ENCODE results near the gene TSKS.

TSKS gene

GRCh38 chr19:49763230-49763629 lies at the start of gene TSKS:
Gene TSKS, minus strand, starts transcription at chr19:49763306. Its CDS starts 59 bp downstream, at chr19:49763247.
- no peak for DNase-seq

- no peak for DNase-seq
Measured at GRCh38 chr19:49812452-49812996, 49.4 kb upstream of the TSKS start.

- no peak for DNase-seq
Measured at GRCh38 chr19:49811328-49811727, 48.2 kb upstream of the TSKS start.

GRCh38 chr19:49809941-49810389 lies 46.9 kb upstream of the TSKS start:
- no peak for DNase-seq

- DNase-seq: no peak
Measured at GRCh38 chr19:49809160-49809940, 46.2 kb upstream of the TSKS start.

GRCh38 chr19:49808711-49809159 lies 45.6 kb upstream of the TSKS start:
- DNase-seq: peak; percentile 87

- no peak for DNase-seq
Measured at GRCh38 chr19:49807904-49808675, 45.0 kb upstream of the TSKS start.

- DNase-seq: no peak
Measured at GRCh38 chr19:49807058-49807903, 44.2 kb upstream of the TSKS start.

GRCh38 chr19:49806620-49806959 lies 43.5 kb upstream of the TSKS start:
- no peak for DNase-seq

GRCh38 chr19:49805822-49806619 lies 42.9 kb upstream of the TSKS start:
- DNase-seq: no peak

- no peak for DNase-seq
Measured at GRCh38 chr19:49803529-49803856, 40.4 kb upstream of the TSKS start.

- DNase-seq: no peak
Measured at GRCh38 chr19:49802836-49803528, 39.9 kb upstream of the TSKS start.

GRCh38 chr19:49801966-49802661 lies 39.0 kb upstream of the TSKS start:
- DNase-seq: peak; percentile 62

GRCh38 chr19:49801401-49801888 lies 38.3 kb upstream of the TSKS start:
- DNase-seq: no peak

GRCh38 chr19:49800771-49801170 lies 37.7 kb upstream of the TSKS start:
- no peak for DNase-seq

- no peak for DNase-seq
Measured at GRCh38 chr19:49799798-49800376, 36.8 kb upstream of the TSKS start.

GRCh38 chr19:49799271-49799797 lies 36.2 kb upstream of the TSKS start:
- no peak for DNase-seq

GRCh38 chr19:49798574-49798973 lies 35.5 kb upstream of the TSKS start:
- DNase-seq: no peak

- DNase-seq: no peak
Measured at GRCh38 chr19:49795615-49796014, 32.5 kb upstream of the TSKS start.

GRCh38 chr19:49793561-49793840 lies 30.4 kb upstream of the TSKS start:
- no peak for DNase-seq

Data from NCI-H1048 (cell line).